Brain microvascular endothelial cell (primary cell): Measurements from ENCODE around the gene SHOC2.
A peak's percentile ranks its signal among the peaks of the same experiment; 100 is the strongest.

Experiments used
- DNase-seq: peaks from one replicate; pipeline ENCODE4 v3.0.0-alpha.2; 2020
- H3K27ac ChIP-seq: fragments of 250-450 bp; sonication (Bioruptor Pico); 2 replicates; pipeline ENCODE4 v1.5.1; 2020; ENCODE audit warnings: mild to moderate bottlenecking, moderate library complexity
- H3K27me3 ChIP-seq: fragments of 250-450 bp; sonication (Bioruptor Pico); replicated peaks from 2 replicates; pipeline ENCODE4 v1.5.1; 2020; ENCODE audit warnings: mild to moderate bottlenecking
- H3K36me3 ChIP-seq: fragments of 250-450 bp; sonication (Bioruptor Pico); replicated peaks from 2 replicates; pipeline ENCODE4 v1.5.1; 2020; ENCODE audit warnings: mild to moderate bottlenecking
- H3K4me3 ChIP-seq: 2 replicates; pipeline ENCODE4 v1.5.1; 2011; ENCODE audit warnings: low read depth, mild to moderate bottlenecking, control low read depth, low read length, moderate library complexity
- in situ Hi-C: cut with HindIII; loops from 2 replicates; pipeline ENCODE4 v1.10.0; 2017; ENCODE audit warnings: low sequenced_read_pairs, low pct_ligation_motif_present
- TF ChIP-seq, protein P1 (sequence below): IDR thresholded peaks from 2 replicates; pipeline ENCODE4 v1.5.1; 2011; ENCODE audit warnings: low read depth, mild to moderate bottlenecking, moderate library complexity, low read length, control low read depth, inconsistent platforms; ENCODE audit errors: missing control alignments

Gene SHOC2

DNA sequence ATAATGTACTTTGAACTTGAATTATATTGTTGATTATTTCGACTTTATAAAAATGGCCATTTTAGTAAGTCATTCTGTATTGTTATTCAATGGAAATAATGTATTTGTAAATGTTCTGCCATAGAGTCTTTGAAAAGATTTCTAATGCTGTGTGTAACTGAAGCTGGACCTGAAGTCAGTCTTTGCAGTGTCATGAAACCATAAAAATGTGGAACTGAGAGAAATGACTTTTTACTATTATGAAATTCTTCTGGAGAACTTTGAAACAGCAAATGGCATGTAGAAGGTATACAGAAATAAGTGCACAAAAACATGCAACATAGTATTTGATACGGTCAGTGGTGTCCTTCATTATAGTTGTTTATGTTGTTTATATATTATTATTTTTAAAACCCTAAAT lies 97.7 kb downstream of the SHOC2 start:
- Histone ChIP-seq H3K4me3 (no peak overlapping the region), H3K27me3 (no peaks in the 10 kb centered on the region), H3K27ac (no peak overlapping the region), H3K36me3 (peaks cover 3% of the 10 kb centered on the region)
- no peak for DNase-seq
- in situ Hi-C loops: no loop called here
- TF ChIP-seq, protein P1, sequence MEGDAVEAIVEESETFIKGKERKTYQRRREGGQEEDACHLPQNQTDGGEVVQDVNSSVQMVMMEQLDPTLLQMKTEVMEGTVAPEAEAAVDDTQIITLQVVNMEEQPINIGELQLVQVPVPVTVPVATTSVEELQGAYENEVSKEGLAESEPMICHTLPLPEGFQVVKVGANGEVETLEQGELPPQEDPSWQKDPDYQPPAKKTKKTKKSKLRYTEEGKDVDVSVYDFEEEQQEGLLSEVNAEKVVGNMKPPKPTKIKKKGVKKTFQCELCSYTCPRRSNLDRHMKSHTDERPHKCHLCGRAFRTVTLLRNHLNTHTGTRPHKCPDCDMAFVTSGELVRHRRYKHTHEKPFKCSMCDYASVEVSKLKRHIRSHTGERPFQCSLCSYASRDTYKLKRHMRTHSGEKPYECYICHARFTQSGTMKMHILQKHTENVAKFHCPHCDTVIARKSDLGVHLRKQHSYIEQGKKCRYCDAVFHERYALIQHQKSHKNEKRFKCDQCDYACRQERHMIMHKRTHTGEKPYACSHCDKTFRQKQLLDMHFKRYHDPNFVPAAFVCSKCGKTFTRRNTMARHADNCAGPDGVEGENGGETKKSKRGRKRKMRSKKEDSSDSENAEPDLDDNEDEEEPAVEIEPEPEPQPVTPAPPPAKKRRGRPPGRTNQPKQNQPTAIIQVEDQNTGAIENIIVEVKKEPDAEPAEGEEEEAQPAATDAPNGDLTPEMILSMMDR: no peak

GRCh38 chr10:111018021-111018420 lies 98.6 kb downstream of the SHOC2 start:
- in situ Hi-C loops: no loop called here
- no peaks in the 10 kb centered on the region for H3K36me3 ChIP-seq
- TF ChIP-seq, protein P1: no peak
- no peaks in the 10 kb centered on the region for H3K27me3 ChIP-seq
- no peak overlapping the region for H3K4me3 ChIP-seq
- no peak overlapping the region for H3K27ac ChIP-seq
- DNase-seq: no peak

- no peaks in the 10 kb centered on the region for H3K36me3 ChIP-seq
- H3K4me3 ChIP-seq: no peak overlapping the region
- in situ Hi-C loops: no loop called here
- TF ChIP-seq, protein P1: no peak
- H3K27me3 ChIP-seq: no peaks in the 10 kb centered on the region
- DNase-seq: no peak
- no peak overlapping the region for H3K27ac ChIP-seq
Measured at GRCh38 chr10:111023060-111023459, 103.7 kb downstream of the SHOC2 start.

DNA sequence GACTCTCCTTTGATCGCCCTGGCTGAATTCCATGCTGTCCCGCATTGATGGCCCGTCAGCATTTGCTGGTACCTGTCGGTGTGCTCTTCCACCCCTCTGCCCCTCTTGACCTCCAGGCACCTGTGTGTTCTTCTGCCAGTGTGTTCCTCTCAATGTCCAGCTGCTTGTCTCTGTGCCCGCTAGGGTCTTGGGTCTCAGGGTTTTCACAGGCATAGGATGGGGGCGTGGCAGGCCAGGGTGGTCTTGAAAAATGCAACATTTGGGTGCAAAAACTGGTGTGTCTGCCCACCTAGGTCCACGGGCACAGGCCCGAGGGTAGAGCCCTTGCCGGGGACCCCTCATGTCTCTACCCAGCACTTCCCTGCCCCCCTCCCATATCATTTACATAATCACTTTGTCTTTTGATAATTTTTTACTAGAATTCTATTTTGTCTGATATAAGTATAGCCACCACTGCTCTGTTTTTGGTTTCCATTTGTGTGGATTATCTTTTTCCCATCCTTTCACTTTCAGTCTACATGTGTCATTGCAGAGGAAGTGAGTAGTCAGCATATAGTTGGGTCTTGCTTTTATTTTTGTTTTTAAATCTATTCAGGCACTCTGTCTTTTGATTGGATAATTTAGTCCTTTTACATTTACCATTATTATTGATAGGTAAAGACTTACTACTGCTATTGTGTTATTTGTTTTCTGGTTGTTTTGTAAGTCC lies 110.8 kb downstream of the SHOC2 start:
- Histone ChIP-seq H3K36me3 (peaks cover 3% of the 10 kb centered on the region), H3K27me3 (no peaks in the 10 kb centered on the region), H3K4me3 (no peak overlapping the region), H3K27ac (no peak overlapping the region)
- TF ChIP-seq, protein P1: no peak
- DNase-seq: no peak
- in situ Hi-C loops: no loop called here

GRCh38 chr10:111034598-111035310 lies 115.3 kb downstream of the SHOC2 start:
- Histone ChIP-seq H3K27me3 (no peaks in the 10 kb centered on the region), H3K27ac (peak overlapping the region; percentile 42), H3K4me3 (no peak overlapping the region), H3K36me3 (peaks cover 3% of the 10 kb centered on the region)
- TF ChIP-seq, protein P1: no peak
- no peak for DNase-seq
- in situ Hi-C loops: no loop called here
